Neuron (in vitro differentiated cells): ENCODE results near the gene PARG.
"Not testable (repeated sequence)": the region's sequence is repeated elsewhere in the genome, so short reads cannot be mapped to it uniquely, and the experiment has no call there.

Experiments
- H2AFZ ChIP-seq: one replicate; pipeline ENCODE4 v1.6.1; 2013; ENCODE audit warnings: low read depth, mild to moderate bottlenecking, inconsistent platforms, low read length, moderate library complexity
- H3K27me3 ChIP-seq: one replicate; pipeline ENCODE4 v1.6.1; 2013; ENCODE audit warnings: low read length; ENCODE audit not compliant: insufficient read depth
- H3K36me3 ChIP-seq: one replicate; pipeline ENCODE4 v1.6.1; 2013; ENCODE audit warnings: low read length; ENCODE audit not compliant: insufficient read depth
- H3K4me1 ChIP-seq: one replicate; pipeline ENCODE4 v1.6.1; 2013; ENCODE audit warnings: low read length; ENCODE audit not compliant: insufficient read depth
- H3K4me3 ChIP-seq: 2 replicates; pipeline ENCODE4 v1.5.1; 2013; ENCODE audit warnings: mild to moderate bottlenecking, low read length, moderate library complexity
- H3K9me3 ChIP-seq: one replicate; pipeline ENCODE4 v1.6.1; 2013; ENCODE audit warnings: low read length

PARG gene

GRCh38 chr10:49778197-49778596, 163.6 kb downstream of the PARG start:
- no peaks in the 10 kb centered on the region for H3K4me1 ChIP-seq
- H2AFZ ChIP-seq, result no peak overlapping the region
- H3K4me3 ChIP-seq, result no peak overlapping the region
- no peaks in the 10 kb centered on the region for H3K9me3 ChIP-seq
- H3K27me3 ChIP-seq, result no peaks in the 10 kb centered on the region
- no peaks in the 10 kb centered on the region for H3K36me3 ChIP-seq

- Histone ChIP-seq H3K4me1 (no peaks in the 10 kb centered on the region), H3K36me3 (no peaks in the 10 kb centered on the region), H3K27me3 (no peaks in the 10 kb centered on the region), H2AFZ (no peak overlapping the region), H3K9me3 (no peaks in the 10 kb centered on the region), H3K4me3 (no peak overlapping the region)
Measured at GRCh38 chr10:49776851-49777250, 165.0 kb downstream of the PARG start.

GRCh38 chr10:49775014-49775413, 166.8 kb downstream of the PARG start:
- no peaks in the 10 kb centered on the region for H3K4me1 ChIP-seq
- no peaks in the 10 kb centered on the region for H3K9me3 ChIP-seq
- H3K36me3 ChIP-seq, result no peaks in the 10 kb centered on the region
- no peak overlapping the region for H3K4me3 ChIP-seq
- no peak overlapping the region for H2AFZ ChIP-seq
- no peaks in the 10 kb centered on the region for H3K27me3 ChIP-seq

GRCh38 chr10:49772944-49773343, 168.9 kb downstream of the PARG start:
- not testable (repeated sequence) for H3K27me3 ChIP-seq, H3K36me3 ChIP-seq, H3K4me1 ChIP-seq, H2AFZ ChIP-seq, H3K4me3 ChIP-seq, H3K9me3 ChIP-seq

GRCh38 chr10:49771046-49771445, 170.8 kb downstream of the PARG start:
- not testable (repeated sequence) for H3K4me3 ChIP-seq, H3K9me3 ChIP-seq, H3K27me3 ChIP-seq, H3K4me1 ChIP-seq, H2AFZ ChIP-seq, H3K36me3 ChIP-seq

GRCh38 chr10:49769692-49770091, 172.1 kb downstream of the PARG start:
- no peak overlapping the region for H2AFZ ChIP-seq
- H3K27me3 ChIP-seq, result peaks cover 5% of the 10 kb centered on the region
- no peaks in the 10 kb centered on the region for H3K9me3 ChIP-seq
- no peaks in the 10 kb centered on the region for H3K36me3 ChIP-seq
- H3K4me1 ChIP-seq, result no peaks in the 10 kb centered on the region
- H3K4me3 ChIP-seq, result no peak overlapping the region

- Histone ChIP-seq H3K36me3 (no peaks in the 10 kb centered on the region), H3K27me3 (peaks cover 5% of the 10 kb centered on the region), H3K4me3 (no peak overlapping the region), H3K4me1 (no peaks in the 10 kb centered on the region), H2AFZ (no peak overlapping the region), H3K9me3 (no peaks in the 10 kb centered on the region)
Measured at GRCh38 chr10:49768731-49769130, 173.1 kb downstream of the PARG start.

- no peaks in the 10 kb centered on the region for H3K36me3 ChIP-seq
- H3K4me1 ChIP-seq, result no peaks in the 10 kb centered on the region
- H3K9me3 ChIP-seq, result no peaks in the 10 kb centered on the region
- H3K4me3 ChIP-seq, result no peak overlapping the region
- H3K27me3 ChIP-seq, result peaks cover 5% of the 10 kb centered on the region
- H2AFZ ChIP-seq, result no peak overlapping the region
Measured at GRCh38 chr10:49768329-49768728, 173.5 kb downstream of the PARG start.
